NOMO-1 treated with DMSO at 0.1 percent for 48 hours (cell line): ENCODE data around the gene MFNG.

Source experiments
- DNase-seq: peaks from one replicate; lab custom pipeline; 2025; ENCODE audit not compliant: unreplicated experiment; lab: John Stamatoyannopoulos, UW

The MFNG gene

GRCh38 chr22:37453696-37454095 is 32.5 kb downstream of the MFNG start:
- DNase-seq = no peak

GRCh38 chr22:37451218-37451617 is 35.0 kb downstream of the MFNG start:
- DNase-seq = no peak

GRCh38 chr22:37449331-37450001 is 36.7 kb downstream of the MFNG start:
- DNase-seq = peak; percentile 83

- no peak for DNase-seq
Observed at GRCh38 chr22:37448516-37449127, 37.6 kb downstream of the MFNG start.

GRCh38 chr22:37445501-37445900 is 40.7 kb downstream of the MFNG start:
- DNase-seq = no peak

- no peak for DNase-seq
Observed at GRCh38 chr22:37443977-37444376, 42.2 kb downstream of the MFNG start.

GRCh38 chr22:37443086-37443485 is 43.1 kb downstream of the MFNG start:
- DNase-seq = no peak

- peak; percentile 49 for DNase-seq
Observed at GRCh38 chr22:37442537-37442936, 43.6 kb downstream of the MFNG start.

- DNase-seq = no peak
Observed at GRCh38 chr22:37442135-37442534, 44.0 kb downstream of the MFNG start.

- no peak for DNase-seq
Observed at GRCh38 chr22:37440875-37441274, 45.3 kb downstream of the MFNG start.

- DNase-seq = no peak
Observed at GRCh38 chr22:37439347-37439746, 46.8 kb downstream of the MFNG start.

- DNase-seq = no peak
Observed at GRCh38 chr22:37435970-37436603, 50.1 kb downstream of the MFNG start.

GRCh38 chr22:37433786-37434185 is 52.4 kb downstream of the MFNG start:
- no peak for DNase-seq

GRCh38 chr22:37432708-37433054 is 53.5 kb downstream of the MFNG start:
- no peak for DNase-seq

- DNase-seq = peak; percentile 86
Observed at GRCh38 chr22:37431801-37432707, 54.1 kb downstream of the MFNG start.

GRCh38 chr22:37431366-37431765 is 54.8 kb downstream of the MFNG start:
- no peak for DNase-seq

- DNase-seq = no peak
Observed at GRCh38 chr22:37430941-37431340, 55.2 kb downstream of the MFNG start.

- DNase-seq = peak; percentile 15
Observed at GRCh38 chr22:37428649-37429586, 57.3 kb downstream of the MFNG start.

- no peak for DNase-seq
Observed at GRCh38 chr22:37427711-37428635, 58.2 kb downstream of the MFNG start.
